A375 (cell line): ENCODE data around the gene IFNA10. TPM values are rescaled to one million over a fixed set of nuclear protein-coding genes. Genes with fewer than 3 reads are reported as not detected.

Source experiments
- small RNA-seq: library from RNA; depleted of rRNA; stranded (forward); fragments of <200 nt; gene quantifications from one replicate; pipeline ENCODE3, GENCODE V24; 2014
- total RNA-seq: library from RNA; depleted of rRNA; stranded (reverse); fragments of >200 nt; shearing (Covaris generic); gene quantifications from 2 replicates; pipeline ENCODE4 v1.2.3, GENCODE V29; 2014; rRNA removed

IFNA10 gene
- not detected in 2 replicates for total RNA-seq

GRCh38 chr9:21207043-21207442 is at the start of gene IFNA10:
TSS of gene IFNA10 (minus strand) at chr9:21207143. CDS start at chr9:21207097, 46 bp downstream.

DNA sequence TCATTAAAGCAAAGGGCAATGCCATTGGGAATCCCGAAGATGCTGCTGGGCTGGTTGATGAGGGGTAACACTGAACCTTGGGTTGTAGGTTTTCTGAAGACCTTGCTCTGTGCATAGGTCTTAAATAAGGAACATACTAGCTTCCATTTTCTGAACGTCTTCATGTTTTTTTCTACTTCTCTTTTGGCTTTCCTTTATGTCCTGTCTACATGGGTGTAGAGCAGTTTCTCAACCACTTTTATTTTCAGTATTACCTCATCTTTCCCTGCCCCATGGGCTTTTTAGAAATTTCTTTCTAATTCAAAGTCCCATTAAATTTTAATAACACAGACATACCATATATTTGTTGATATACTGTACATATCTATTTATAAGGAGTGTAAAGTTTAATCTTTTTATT is 33.0 kb upstream of the IFNA10 start, which contains the start of gene IFNA14:
Gene IFNA14 (minus strand): TSS at position 95 of the 400 bp plus-strand sequence. CDS start 70 bp downstream, at position 25.

DNA sequence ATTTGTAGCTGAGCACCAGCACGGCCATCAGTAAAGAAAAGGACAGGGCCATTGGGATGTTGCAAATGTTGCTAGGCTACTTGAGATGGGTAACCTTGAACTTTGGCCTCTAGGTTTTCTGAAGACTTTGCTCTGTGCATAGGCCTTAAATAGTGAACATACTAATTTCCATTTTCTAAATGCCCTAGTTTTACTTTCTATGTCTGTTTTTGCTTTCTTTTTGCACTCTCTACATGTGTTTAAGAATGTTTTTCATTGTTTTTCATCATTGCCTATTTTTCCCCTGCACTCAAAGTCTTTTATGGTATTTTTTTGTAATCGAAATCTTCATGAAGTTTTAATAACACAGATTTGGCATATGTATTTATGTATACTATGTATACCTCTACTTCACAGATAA is 21.2 kb upstream of the IFNA10 start, which contains the start of gene IFNA17:
Gene IFNA17 (minus strand): TSS at position 101 of the 400 bp plus-strand sequence. CDS start 49 bp downstream, at position 52.

GRCh38 chr9:21217211-21217610 is 10.3 kb upstream of the IFNA10 start, which contains the start of gene IFNA16:
TSS of gene IFNA16 (minus strand) at chr9:21217311. CDS start at chr9:21217305, 6 bp downstream.

GRCh38 chr9:21202105-21202504 is 4.8 kb downstream of the IFNA10 start, which contains the start of gene IFNA7:
TSS of gene IFNA7 (minus strand) at chr9:21202205. CDS start at chr9:21202165, 40 bp downstream.

DNA sequence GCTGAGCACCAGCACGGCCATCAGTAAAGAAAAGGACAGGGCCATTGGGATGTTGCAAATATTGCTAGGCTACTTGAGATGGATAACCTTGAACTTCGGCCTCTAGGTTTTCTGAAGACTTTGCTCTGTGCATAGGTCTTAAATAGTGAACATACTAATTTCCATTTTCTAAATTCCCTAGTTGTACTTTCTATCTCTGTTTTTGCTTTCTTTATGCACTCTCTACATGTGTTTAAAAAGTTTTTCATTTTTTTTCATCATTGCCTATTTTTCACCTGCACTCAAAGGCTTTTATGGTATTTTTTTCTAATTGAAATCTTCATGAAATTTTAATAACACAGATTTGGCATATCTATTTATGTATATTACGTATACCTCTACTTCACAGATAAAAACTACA is 19.5 kb downstream of the IFNA10 start, which contains the start of gene IFNA4:
Gene IFNA4 (minus strand): TSS at position 101 of the 400 bp plus-strand sequence. CDS start 56 bp downstream, at position 45.

DNA sequence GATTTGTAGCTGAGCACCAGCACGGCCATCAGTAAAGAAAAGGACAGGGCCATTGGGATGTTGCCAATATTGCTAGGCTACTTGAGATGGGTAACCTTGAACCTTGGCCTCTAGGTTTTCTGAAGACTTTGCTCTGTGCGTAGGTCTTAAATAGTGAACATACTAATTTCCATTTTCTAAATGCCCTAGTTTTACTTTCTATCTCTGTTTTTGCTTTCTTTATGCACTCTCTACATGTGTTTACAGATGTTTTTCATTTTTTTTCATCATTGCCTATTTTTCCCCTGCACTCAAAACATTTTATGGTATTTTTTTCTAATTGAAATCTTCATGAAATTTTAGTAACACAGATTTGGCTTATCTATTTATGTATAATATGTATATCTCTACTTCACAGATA is 40.4 kb downstream of the IFNA10 start, which contains the start of gene IFNA21:
Gene IFNA21 (minus strand): TSS at position 101 of the 400 bp plus-strand sequence. CDS start 48 bp downstream, at position 53.

Small RNA genes within 50 kb of the gene (small RNA-seq; reads per million reads assigned to genes)
- not detected for gene RF00019

Other genes starting within 250 kb of the IFNA10 start
- not detected in 2 replicates for gene HACD4, start 175.5 kb downstream of the IFNA10 start, total RNA-seq
- gene IFNB1, start 129.2 kb downstream of the IFNA10 start, total RNA-seq: not detected in 2 replicates
- gene IFNW1, start 65.3 kb downstream of the IFNA10 start, total RNA-seq: not detected in 2 replicates
- not detected in 2 replicates for gene IFNA21, start 40.5 kb downstream of the IFNA10 start, total RNA-seq
- not detected in 2 replicates for gene IFNA4, start 19.6 kb downstream of the IFNA10 start, total RNA-seq
- not detected in 2 replicates for gene IFNA7, start 4.9 kb downstream of the IFNA10 start, total RNA-seq
- not detected in 2 replicates for gene IFNA16, start 10.2 kb upstream of the IFNA10 start, total RNA-seq
- not detected in 2 replicates for gene IFNA17, start 21.1 kb upstream of the IFNA10 start, total RNA-seq
- gene IFNA14, start 32.9 kb upstream of the IFNA10 start, total RNA-seq: not detected in 2 replicates
- gene IFNA5, start 98.2 kb upstream of the IFNA10 start, total RNA-seq: not detected in 2 replicates
- 18.4 and 20.8 TPM in 2 replicates for gene KLHL9, start 128.3 kb upstream of the IFNA10 start, total RNA-seq
- not detected in 2 replicates for gene IFNA6, start 143.7 kb upstream of the IFNA10 start, total RNA-seq
- not detected in 2 replicates for gene IFNA13, start 160.9 kb upstream of the IFNA10 start, total RNA-seq
- not detected in 2 replicates for gene IFNA2, start 178.3 kb upstream of the IFNA10 start, total RNA-seq
- not detected in 2 replicates for gene IFNA8, start 202.0 kb upstream of the IFNA10 start, total RNA-seq
- not detected in 2 replicates for gene IFNA1, start 233.3 kb upstream of the IFNA10 start, total RNA-seq